IPS DF 4.7 (cell line): ENCODE data around the gene NDUFC2.
"Not testable (repeated sequence)": the region's sequence is repeated elsewhere in the genome, so short reads cannot be mapped to it uniquely, and the experiment has no call there.

ENCODE experiments used
- DNase-seq: peaks from one replicate; pipeline ENCODE4 v3.0.0-alpha.2; 2013; ENCODE audit warnings: low spot score; ENCODE audit errors: extremely low read depth

The NDUFC2 gene

GRCh38 chr11:78056093-78056492 lies 23.6 kb downstream of the NDUFC2 start:
- no peak for DNase-seq

- no peak for DNase-seq
These were observed 24.7 kb downstream of the NDUFC2 start for GRCh38 chr11:78054971-78055370.

- DNase-seq: no peak
These were observed 28.5 kb downstream of the NDUFC2 start for GRCh38 chr11:78050964-78051831.

GRCh38 chr11:78049348-78049747 lies 30.3 kb downstream of the NDUFC2 start:
- no peak for DNase-seq

GRCh38 chr11:78048561-78048960 lies 31.1 kb downstream of the NDUFC2 start:
- no peak for DNase-seq

GRCh38 chr11:78046486-78046854 lies 33.2 kb downstream of the NDUFC2 start:
- DNase-seq: no peak

- DNase-seq: no peak
These were observed 33.7 kb downstream of the NDUFC2 start for GRCh38 chr11:78045851-78046485.

- DNase-seq: no peak
These were observed 35.0 kb downstream of the NDUFC2 start for GRCh38 chr11:78044706-78045105.

GRCh38 chr11:78041843-78042440 lies 37.7 kb downstream of the NDUFC2 start:
- DNase-seq: no peak

GRCh38 chr11:78041380-78041719 lies 38.3 kb downstream of the NDUFC2 start:
- DNase-seq: not testable (repeated sequence)

GRCh38 chr11:78040691-78041379 lies 38.8 kb downstream of the NDUFC2 start:
- no peak for DNase-seq

GRCh38 chr11:78039919-78040671 lies 39.6 kb downstream of the NDUFC2 start:
- no peak for DNase-seq

GRCh38 chr11:78039391-78039918 lies 40.2 kb downstream of the NDUFC2 start:
- DNase-seq: no peak

GRCh38 chr11:78038697-78039313 lies 40.9 kb downstream of the NDUFC2 start:
- DNase-seq: no peak

GRCh38 chr11:78037825-78038620 lies 41.6 kb downstream of the NDUFC2 start:
- no peak for DNase-seq

GRCh38 chr11:78037056-78037455 lies 42.6 kb downstream of the NDUFC2 start:
- no peak for DNase-seq

GRCh38 chr11:78036313-78036712 lies 43.3 kb downstream of the NDUFC2 start:
- no peak for DNase-seq

- no peak for DNase-seq
These were observed 45.0 kb downstream of the NDUFC2 start for GRCh38 chr11:78034623-78035022.

- DNase-seq: no peak
These were observed 46.6 kb downstream of the NDUFC2 start for GRCh38 chr11:78033040-78033439.

- no peak for DNase-seq
These were observed 47.6 kb downstream of the NDUFC2 start for GRCh38 chr11:78032090-78032489.
